Suprapubic skin (tissue), 4 donors: ENCODE results near the gene KRT6B. TPM values are rescaled to one million over a fixed set of nuclear protein-coding genes. Genes with fewer than 3 reads are reported as not detected.

ENCODE experiments used
- DNase-seq, 2 donors: peaks; one replicate each; pipeline ENCODE4 v3.0.0-alpha.2; 2019; ENCODE audit warnings: low spot score in 2 of 2
- H3K27ac ChIP-seq: fragments of 200-600 bp; sonication (generic); one replicate; pipeline ENCODE4 v1.5.1; 2019
- H3K27me3 ChIP-seq: fragments of 200-600 bp; sonication (generic); one replicate; pipeline ENCODE4 v1.5.1; 2019
- H3K36me3 ChIP-seq: fragments of 200-600 bp; sonication (generic); one replicate; pipeline ENCODE4 v1.5.1; 2019
- H3K4me1 ChIP-seq: fragments of 200-600 bp; sonication (generic); one replicate; pipeline ENCODE4 v1.5.1; 2019
- H3K4me3 ChIP-seq: fragments of 200-600 bp; sonication (generic); one replicate; pipeline ENCODE4 v1.5.1; 2019; ENCODE audit warnings: mild to moderate bottlenecking
- H3K9me3 ChIP-seq: fragments of 200-600 bp; sonication (generic); one replicate; pipeline ENCODE4 v1.5.1; 2019
- CTCF ChIP-seq, 2 donors: fragments of 200-600 bp in 1 of 2; fragments of 450-650 bp in 1 of 2; sonication (generic) in 1 of 2; IDR thresholded peaks; one replicate each; pipeline ENCODE4 v1.5.1; 2016 to 2019; ENCODE audit warnings: antibody characterized with exemption in 2 of 2, mild to moderate bottlenecking in 1 of 2, moderate library complexity in 1 of 2
- EP300 ChIP-seq: sonication (generic); formaldehyde crosslinking; IDR thresholded peaks from one replicate; pipeline ENCODE4 v1.6.1; 2017; ENCODE audit warnings: antibody characterized with exemption
- POLR2A ChIP-seq, 2 donors: fragments of 450-650 bp; IDR thresholded peaks; one replicate each; pipeline ENCODE4 v1.6.1; 2017; ENCODE audit warnings: antibody characterized with exemption in 2 of 2, mild to moderate bottlenecking in 2 of 2, moderate library complexity in 2 of 2
- POLR2AphosphoS5 ChIP-seq, 3 donors: sonication (generic); formaldehyde crosslinking; IDR thresholded peaks; one replicate each; pipeline ENCODE4 v1.6.1; 2017; ENCODE audit warnings: antibody characterized with exemption in 3 of 3
- WGBS: methylation state at CpG from one replicate; pipeline ENCODE4 v1.1.5; 2018; 5-methylcytosine and 5-hydroxymethylcytosine counted together
- total RNA-seq, 4 donors: library from RNA; depleted of rRNA; stranded (reverse); fragments of >200 nt; gene quantifications; one replicate each; pipeline ENCODE4 v1.1.0, GENCODE V29; 2016

KRT6B gene
- total RNA-seq, 4 donors from 2014 or later: 44.8 to 765 (median 249) TPM

DNA sequence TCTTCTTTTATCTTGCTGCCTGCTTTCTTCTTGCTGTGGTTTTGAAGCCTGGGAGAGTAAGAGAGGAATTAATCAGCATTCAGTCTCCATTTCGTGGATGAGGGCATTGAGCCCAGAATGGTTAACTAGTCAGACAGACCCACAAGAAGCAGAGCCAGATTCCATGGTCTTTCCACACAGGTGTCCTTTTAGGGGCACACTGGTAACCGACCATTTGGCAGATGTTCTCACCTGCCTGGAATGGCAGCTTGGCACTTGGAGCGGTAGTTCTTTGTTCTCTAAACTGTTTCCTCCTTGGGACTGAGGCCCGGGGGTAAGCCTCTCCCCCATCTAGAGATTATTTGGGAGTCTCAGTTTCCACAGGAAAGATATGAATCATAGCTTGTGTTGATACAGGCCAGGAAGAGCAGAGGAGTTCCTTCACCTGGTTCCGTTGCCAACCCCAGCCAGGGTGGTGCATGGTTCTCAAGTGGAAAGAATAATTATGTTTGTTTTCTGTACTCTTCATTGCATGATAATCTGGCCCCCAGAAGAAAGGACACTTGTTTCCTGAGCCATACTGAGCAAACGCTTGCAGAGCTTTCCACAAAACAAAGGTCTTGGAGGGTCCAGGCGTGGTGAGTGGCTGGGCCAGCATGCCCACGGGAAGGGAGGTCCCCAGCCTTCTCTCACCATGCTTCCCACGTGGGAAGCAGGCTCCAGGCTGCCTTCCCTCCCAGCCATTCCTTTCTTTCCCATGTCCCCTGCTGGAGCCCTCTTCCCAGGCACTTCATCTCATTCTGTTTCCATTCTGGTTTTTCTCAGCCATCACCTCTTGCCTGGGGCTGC lies 15.7 kb downstream of the KRT6B start:
- DNase-seq: peak in 1 of 2 donors; percentile 72
- peaks cover 14% of the 10 kb centered on the region for H3K4me1 ChIP-seq

GRCh38 chr12:52435659-52435999 lies 16.3 kb downstream of the KRT6B start:
- Histone ChIP-seq H3K27me3 (peaks cover 28% of the 10 kb centered on the region), H3K4me1 (peaks cover 14% of the 10 kb centered on the region), H3K36me3 (no peaks in the 10 kb centered on the region), H3K4me3 (no peak overlapping the region), H3K9me3 (no peaks in the 10 kb centered on the region), H3K27ac (peak overlapping the region; percentile 31)
- TF ChIP-seq CTCF (IDR thresholded peaks at IDR 0.05) (no peak), EP300 (no peak), POLR2AphosphoS5 (IDR thresholded peaks at IDR 0.05) (no peak), POLR2A (IDR thresholded peaks at IDR 0.05) (no peak)
- WGBS: 56% methylated on average over 6 of the region's 6 CpGs
- DNase-seq: no peak

More for the DNA sequence above, 15.7 kb downstream of the KRT6B start:
- Histone ChIP-seq H3K27me3 (peaks cover 25% of the 10 kb centered on the region), H3K9me3 (no peaks in the 10 kb centered on the region), H3K27ac (peak overlapping the region; percentile 31), H3K4me3 (no peak overlapping the region), H3K36me3 (no peaks in the 10 kb centered on the region)
- 39% methylated on average over 9 of the region's 9 CpGs for WGBS
- TF ChIP-seq CTCF (IDR thresholded peaks at IDR 0.05) (no peak), POLR2AphosphoS5 (IDR thresholded peaks at IDR 0.05) (no peak), POLR2A (IDR thresholded peaks at IDR 0.05) (no peak), EP300 (no peak)

GRCh38 chr12:52434760-52435530 lies 17.0 kb downstream of the KRT6B start:
- peak in 1 of 2 donors; percentile 21 for DNase-seq
- Histone ChIP-seq H3K9me3 (no peaks in the 10 kb centered on the region), H3K36me3 (no peaks in the 10 kb centered on the region), H3K27ac (peak overlapping the region; percentile 33), H3K4me3 (no peak overlapping the region), H3K27me3 (peaks cover 26% of the 10 kb centered on the region), H3K4me1 (peaks cover 14% of the 10 kb centered on the region)
- no peak for TF ChIP-seq POLR2A (IDR thresholded peaks at IDR 0.05)
- 96% methylated on average over 6 of the region's 6 CpGs for WGBS

DNA sequence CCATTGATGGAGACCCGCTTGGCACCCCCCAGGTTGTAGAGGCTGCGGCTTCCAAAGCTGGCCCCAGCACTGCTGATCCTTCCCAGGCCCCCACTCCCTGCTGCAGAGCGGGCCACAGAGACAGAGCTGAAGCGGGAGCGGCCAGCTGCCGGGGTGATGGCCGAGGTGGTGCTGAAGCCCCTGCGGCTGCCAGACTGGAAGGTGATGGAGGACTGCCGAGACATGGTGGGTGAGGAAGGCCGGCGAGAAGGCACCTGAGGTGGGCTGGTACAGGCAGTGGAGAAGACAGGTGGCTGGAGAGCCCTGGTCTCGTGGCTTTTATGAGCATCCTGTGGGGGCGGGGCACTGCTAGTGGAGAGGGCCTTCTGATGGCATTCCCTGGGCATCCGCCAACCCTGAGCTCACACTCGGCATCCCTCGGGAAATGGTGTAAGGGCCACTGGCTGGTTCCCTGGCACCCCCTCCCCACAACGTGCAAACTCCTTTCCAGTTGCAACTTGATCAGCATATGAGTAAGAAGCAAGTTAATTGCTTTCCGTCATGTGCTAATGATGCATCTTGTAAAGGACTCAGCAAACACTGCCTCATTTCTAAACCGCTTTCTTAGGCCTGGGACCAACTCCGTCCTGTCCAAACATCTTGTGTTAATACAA lies 17.7 kb downstream of the KRT6B start, which contains the start of gene KRT75:
Gene KRT75 (minus strand): TSS at position 291 of the 653 bp plus-strand sequence. CDS start 67 bp downstream, at position 224.
- no peak for TF ChIP-seq EP300
- no peak for TF ChIP-seq CTCF (IDR thresholded peaks at IDR 0.05)
- TF ChIP-seq POLR2A (IDR thresholded peaks at IDR 0.05): no peak
- no peak for TF ChIP-seq POLR2AphosphoS5 (IDR thresholded peaks at IDR 0.05)
- no peaks in the 10 kb centered on the region for H3K36me3 ChIP-seq
- 79% methylated on average over 17 of the region's 20 CpGs for WGBS
- H3K27me3 ChIP-seq: peaks cover 33% of the 10 kb centered on the region
- H3K9me3 ChIP-seq: no peaks in the 10 kb centered on the region
- H3K4me1 ChIP-seq: peaks cover 14% of the 10 kb centered on the region
- H3K4me3 ChIP-seq: no peak within 1 kb of the TSS
- peak in 1 of 2 donors; percentile 71 for DNase-seq
- H3K27ac ChIP-seq: peak within 1 kb of the TSS; percentile 33

DNA sequence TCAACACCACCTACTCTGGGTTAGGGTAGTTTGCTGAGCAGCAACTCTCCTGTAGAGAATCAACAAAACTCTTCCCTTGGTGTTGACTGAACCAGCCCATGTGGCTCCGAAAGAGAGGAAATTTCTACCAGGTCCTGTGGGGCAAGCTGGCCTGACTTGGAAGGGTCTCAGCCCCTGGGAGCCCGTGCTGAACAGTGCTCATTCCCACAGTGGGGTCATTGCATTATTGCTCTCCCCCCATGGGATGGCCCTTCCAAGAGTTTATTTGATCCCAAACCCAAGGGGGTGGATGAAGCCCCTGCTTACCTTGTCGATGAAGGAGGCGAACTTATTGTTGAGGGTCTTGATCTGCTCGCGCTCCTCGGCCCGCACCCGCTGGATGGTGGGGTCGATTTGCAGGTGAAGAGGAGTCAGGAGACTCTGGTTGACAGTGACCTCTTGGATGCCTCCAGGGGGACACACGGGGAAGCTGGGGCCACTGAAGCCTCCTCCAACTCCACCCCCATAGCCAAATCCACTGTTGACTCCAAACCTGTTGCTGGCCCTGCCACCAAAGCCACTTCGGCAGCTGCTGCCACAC lies 18.4 kb downstream of the KRT6B start:
- H3K27me3 ChIP-seq: peaks cover 34% of the 10 kb centered on the region
- H3K4me3 ChIP-seq: no peak overlapping the region
- H3K4me1 ChIP-seq: peaks cover 14% of the 10 kb centered on the region
- H3K27ac ChIP-seq: no peak overlapping the region
- DNase-seq: peak in 1 of 2 donors; percentile 67
- H3K36me3 ChIP-seq: no peaks in the 10 kb centered on the region
- no peaks in the 10 kb centered on the region for H3K9me3 ChIP-seq
- no peak for TF ChIP-seq EP300
- no peak for TF ChIP-seq CTCF (IDR thresholded peaks at IDR 0.05)
- TF ChIP-seq POLR2AphosphoS5 (IDR thresholded peaks at IDR 0.05): no peak
- no peak for TF ChIP-seq POLR2A (IDR thresholded peaks at IDR 0.05)
- WGBS: 97% methylated on average over 10 of the region's 12 CpGs
